Measurements from ENCODE around the gene MDC1. TPM values are rescaled to one million over a fixed set of nuclear protein-coding genes. Genes with fewer than 3 reads are reported as not detected.

MDC1 gene
- total and polyA plus RNA-seq, 2 of the 13 experiments (the other 11 are each of a cell fraction or from before 2014, with no cell fraction given), result 8.4 to 14.0 TPM

DNA sequence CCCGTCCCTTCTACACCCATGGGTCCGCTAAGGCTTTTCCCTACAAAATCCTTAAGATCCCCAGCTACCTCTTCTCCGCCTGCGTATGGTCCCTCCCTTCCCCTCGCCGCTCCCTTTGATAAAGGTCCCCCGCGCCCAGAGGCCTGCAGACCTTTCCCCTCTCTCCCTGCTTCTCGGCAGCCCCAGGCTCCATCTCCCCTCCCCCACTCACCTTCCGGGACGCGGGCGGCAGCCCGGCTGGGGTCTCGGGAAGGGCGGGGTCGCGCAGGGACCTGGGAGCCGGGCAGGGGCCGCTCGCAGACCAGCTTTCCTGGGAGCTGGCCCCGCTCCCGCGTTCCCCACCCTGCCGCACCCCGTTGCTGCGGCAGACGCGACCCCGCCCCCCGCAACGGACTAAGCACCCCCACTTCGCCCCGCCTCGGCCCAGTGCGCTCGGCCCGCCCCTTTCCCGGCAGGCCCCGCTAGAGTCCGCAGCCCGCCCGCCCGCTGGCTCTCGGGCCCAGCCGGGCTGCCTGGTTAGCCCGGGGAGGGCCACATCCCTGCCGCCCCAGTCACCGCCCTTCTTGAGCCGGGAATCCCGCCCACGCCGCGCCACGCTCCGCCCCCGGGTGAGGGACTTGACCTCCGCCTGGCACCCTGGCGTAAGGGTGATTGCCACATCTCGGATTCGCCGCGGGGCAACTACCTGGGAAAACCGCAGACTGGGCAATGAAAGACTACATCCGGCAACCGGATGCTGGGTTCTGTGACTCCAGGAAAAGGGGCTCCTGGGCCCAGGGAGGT lies 25.4 kb upstream of the MDC1 start, which contains the start of gene FLOT1 (continued):
- TF ChIP-seq, protein P1, sequence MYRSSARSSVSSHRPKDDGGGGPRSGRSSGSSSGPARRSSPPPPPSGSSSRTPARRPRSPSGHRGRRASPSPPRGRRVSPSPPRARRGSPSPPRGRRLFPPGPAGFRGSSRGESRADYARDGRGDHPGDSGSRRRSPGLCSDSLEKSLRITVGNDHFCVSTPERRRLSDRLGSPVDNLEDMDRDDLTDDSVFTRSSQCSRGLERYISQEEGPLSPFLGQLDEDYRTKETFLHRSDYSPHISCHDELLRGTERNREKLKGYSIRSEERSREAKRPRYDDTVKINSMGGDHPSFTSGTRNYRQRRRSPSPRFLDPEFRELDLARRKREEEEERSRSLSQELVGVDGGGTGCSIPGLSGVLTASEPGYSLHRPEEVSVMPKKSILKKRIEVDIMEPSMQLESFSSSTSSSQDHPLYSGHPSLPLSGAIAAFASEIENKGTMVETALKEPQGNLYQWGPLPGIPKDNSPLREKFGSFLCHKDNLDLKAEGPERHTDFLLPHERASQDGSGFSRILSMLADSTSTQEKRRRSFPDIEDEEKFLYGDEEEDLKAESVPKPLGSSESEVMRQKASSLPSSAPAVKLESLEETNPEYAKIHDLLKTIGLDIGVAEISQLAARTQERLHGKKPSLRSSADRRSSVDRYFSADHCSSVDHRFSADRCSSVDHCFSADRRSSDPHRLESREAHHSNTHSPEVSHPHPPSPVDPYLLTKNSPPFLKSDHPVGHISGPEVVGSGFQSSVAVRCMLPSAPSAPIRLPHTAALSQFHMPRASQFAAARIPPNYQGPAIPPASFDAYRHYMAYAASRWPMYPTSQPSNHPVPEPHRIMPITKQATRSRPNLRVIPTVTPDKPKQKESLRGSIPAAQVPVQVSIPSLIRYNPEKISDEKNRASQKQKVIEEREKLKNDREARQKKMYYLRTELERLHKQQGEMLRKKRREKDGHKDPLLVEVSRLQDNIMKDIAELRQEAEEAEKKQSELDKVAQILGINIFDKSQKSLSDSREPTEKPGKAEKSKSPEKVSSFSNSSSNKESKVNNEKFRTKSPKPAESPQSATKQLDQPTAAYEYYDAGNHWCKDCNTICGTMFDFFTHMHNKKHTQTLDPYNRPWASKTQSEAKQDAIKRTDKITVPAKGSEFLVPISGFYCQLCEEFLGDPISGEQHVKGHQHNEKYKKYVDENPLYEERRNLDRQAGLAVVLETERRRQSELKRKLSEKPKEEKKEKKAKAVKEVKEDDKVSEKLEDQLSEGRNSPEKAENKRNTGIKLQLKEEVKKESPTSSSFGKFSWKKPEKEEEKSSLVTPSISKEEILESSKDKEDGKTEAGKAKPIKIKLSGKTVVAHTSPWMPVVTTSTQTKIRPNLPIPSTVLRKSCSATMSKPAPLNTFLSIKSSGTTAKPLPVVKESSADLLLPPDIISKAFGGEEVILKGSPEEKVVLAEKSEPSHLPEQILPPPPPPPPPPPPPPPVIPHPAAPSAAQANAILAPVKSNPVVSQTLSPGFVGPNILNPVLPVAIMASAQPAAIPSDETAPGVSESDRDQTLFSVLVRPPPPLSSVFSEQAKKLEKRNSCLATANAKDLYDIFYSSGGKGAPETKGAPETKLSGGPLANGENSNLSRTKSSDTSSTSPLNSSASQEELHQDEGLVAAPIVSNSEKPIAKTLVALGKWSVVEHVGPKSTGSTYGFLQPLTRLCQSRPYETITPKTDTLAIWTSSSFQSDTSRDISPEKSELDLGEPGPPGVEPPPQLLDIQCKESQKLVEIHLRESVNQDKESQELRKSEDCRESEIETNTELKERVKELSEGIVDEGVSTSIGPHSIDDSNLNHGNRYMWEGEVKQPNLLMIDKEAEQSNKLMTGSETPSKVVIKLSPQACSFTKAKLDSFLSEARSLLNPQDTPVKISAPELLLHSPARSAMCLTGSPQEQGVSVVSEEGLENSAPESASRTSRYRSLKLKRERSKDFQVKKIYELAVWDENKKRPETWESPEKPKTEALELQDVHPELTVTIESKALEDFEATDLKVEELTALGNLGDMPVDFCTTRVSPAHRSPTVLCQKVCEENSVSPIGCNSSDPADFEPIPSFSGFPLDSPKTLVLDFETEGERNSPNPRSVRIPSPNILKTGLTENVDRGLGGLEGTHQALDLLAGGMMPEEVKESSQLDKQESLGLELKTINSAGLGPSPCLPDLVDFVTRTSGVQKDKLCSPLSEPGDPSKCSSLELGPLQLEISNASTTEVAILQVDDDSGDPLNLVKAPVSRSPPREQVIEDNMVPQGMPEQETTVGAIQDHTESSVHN (CRISPR knock-in tag; IDR thresholded peaks at IDR 0.05), result peak; percentile 100
- TF ChIP-seq NRL (CRISPR knock-in tag; IDR thresholded peaks at IDR 0.05; ENCODE audit: borderline replicate concordance) (no peak; the same call in none of the 2 replicates), SALL2 (CRISPR knock-in tag; IDR thresholded peaks at IDR 0.05) (peak; percentile 91), ZNF326 (CRISPR knock-in tag; IDR thresholded peaks at IDR 0.05; ENCODE audit: borderline replicate concordance) (peak; percentile 92; the same call in 1 of the 2 replicates), BORCS8-MEF2B (CRISPR knock-in tag; IDR thresholded peaks at IDR 0.05) (peak; percentile 41; the same call in 1 of the 2 replicates), HMGA1 (CRISPR knock-in tag; conservative IDR thresholded peaks at IDR 0.05) (no peak), HNF4A (CRISPR knock-in tag; IDR thresholded peaks at IDR 0.05) (peak; percentile 58), ZSCAN25 (CRISPR knock-in tag; IDR thresholded peaks at IDR 0.05) (peak; percentile 51), PRPF4 (IDR thresholded peaks at IDR 0.05; ENCODE audit: low read depth, low read length, poor library complexity, severe bottlenecking) (peak; percentile 84), SP4 (CRISPR knock-in tag; IDR thresholded peaks at IDR 0.05) (peak; percentile 95), HNRNPH1 (optimal IDR thresholded peaks at IDR 0.05; ENCODE audit: low read depth, low read length) (peak; percentile 98), KAT2B (IDR thresholded peaks at IDR 0.05; ENCODE audit: borderline replicate concordance, low read depth, low read length) (no peak), THAP11 (CRISPR knock-in tag; IDR thresholded peaks at IDR 0.05) (peak; percentile 85), ZNF138 (CRISPR knock-in tag; IDR thresholded peaks at IDR 0.05; ENCODE audit: low read depth) (no peak)
- TF ChIP-seq, protein P2, sequence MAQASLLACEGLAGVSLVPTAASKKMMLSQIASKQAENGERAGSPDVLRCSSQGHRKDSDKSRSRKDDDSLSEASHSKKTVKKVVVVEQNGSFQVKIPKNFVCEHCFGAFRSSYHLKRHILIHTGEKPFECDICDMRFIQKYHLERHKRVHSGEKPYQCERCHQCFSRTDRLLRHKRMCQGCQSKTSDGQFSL (CRISPR knock-in tag; IDR thresholded peaks at IDR 0.05), result peak; percentile 82; the same call in 1 of the 2 replicates
- TF ChIP-seq, protein P3, sequence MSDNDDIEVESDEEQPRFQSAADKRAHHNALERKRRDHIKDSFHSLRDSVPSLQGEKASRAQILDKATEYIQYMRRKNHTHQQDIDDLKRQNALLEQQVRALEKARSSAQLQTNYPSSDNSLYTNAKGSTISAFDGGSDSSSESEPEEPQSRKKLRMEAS (IDR thresholded peaks at IDR 0.05), result peak; percentile 85
- TF ChIP-seq, protein P4, sequence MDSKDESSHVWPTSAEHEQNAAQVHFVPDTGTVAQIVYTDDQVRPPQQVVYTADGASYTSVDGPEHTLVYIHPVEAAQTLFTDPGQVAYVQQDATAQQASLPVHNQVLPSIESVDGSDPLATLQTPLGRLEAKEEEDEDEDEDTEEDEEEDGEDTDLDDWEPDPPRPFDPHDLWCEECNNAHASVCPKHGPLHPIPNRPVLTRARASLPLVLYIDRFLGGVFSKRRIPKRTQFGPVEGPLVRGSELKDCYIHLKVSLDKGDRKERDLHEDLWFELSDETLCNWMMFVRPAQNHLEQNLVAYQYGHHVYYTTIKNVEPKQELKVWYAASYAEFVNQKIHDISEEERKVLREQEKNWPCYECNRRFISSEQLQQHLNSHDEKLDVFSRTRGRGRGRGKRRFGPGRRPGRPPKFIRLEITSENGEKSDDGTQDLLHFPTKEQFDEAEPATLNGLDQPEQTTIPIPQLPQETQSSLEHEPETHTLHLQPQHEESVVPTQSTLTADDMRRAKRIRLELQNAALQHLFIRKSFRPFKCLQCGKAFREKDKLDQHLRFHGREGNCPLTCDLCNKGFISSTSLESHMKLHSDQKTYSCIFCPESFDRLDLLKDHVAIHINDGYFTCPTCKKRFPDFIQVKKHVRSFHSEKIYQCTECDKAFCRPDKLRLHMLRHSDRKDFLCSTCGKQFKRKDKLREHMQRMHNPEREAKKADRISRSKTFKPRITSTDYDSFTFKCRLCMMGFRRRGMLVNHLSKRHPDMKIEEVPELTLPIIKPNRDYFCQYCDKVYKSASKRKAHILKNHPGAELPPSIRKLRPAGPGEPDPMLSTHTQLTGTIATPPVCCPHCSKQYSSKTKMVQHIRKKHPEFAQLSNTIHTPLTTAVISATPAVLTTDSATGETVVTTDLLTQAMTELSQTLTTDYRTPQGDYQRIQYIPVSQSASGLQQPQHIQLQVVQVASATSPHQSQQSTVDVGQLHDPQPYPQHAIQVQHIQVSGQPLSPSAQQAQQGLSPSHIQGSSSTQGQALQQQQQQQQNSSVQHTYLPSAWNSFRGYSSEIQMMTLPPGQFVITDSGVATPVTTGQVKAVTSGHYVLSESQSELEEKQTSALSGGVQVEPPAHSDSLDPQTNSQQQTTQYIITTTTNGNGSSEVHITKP (CRISPR knock-in tag; IDR thresholded peaks at IDR 0.05; ENCODE audit: low read depth), result peak; percentile 70

All from HepG2 (cell line).